GM12865 (cell line): ENCODE results near the gene PCBP3.

Experiments used
- DNase-seq: peaks from one replicate; pipeline ENCODE4 v3.0.0; 2010; ENCODE audit warnings: low read depth
- H3K4me3 ChIP-seq: 2 replicates; pipeline ENCODE4 v1.5.1; 2011; ENCODE audit warnings: mild to moderate bottlenecking, low read depth, low read length, control low read depth
- CTCF ChIP-seq: IDR thresholded peaks from 2 replicates; pipeline ENCODE4 v1.5.1; 2011; ENCODE audit warnings: low read length, control low read depth, low read depth, inconsistent platforms; ENCODE audit not compliant: insufficient read depth; ENCODE audit errors: missing control alignments

PCBP3 gene

GRCh38 chr21:45643021-45643980 lies at the start of gene PCBP3:
Gene PCBP3, plus strand, starts transcription at chr21:45643725. Its CDS starts 206,361 bp downstream, at chr21:45850086.
- TF ChIP-seq CTCF: no peak
- peak within 1 kb of the TSS; percentile 44 for H3K4me3 ChIP-seq
- DNase-seq: peak; percentile 95

- TF ChIP-seq CTCF: no peak
- no peak for DNase-seq
Measured at GRCh38 chr21:45594721-45595489, 48.6 kb upstream of the PCBP3 start.

DNA sequence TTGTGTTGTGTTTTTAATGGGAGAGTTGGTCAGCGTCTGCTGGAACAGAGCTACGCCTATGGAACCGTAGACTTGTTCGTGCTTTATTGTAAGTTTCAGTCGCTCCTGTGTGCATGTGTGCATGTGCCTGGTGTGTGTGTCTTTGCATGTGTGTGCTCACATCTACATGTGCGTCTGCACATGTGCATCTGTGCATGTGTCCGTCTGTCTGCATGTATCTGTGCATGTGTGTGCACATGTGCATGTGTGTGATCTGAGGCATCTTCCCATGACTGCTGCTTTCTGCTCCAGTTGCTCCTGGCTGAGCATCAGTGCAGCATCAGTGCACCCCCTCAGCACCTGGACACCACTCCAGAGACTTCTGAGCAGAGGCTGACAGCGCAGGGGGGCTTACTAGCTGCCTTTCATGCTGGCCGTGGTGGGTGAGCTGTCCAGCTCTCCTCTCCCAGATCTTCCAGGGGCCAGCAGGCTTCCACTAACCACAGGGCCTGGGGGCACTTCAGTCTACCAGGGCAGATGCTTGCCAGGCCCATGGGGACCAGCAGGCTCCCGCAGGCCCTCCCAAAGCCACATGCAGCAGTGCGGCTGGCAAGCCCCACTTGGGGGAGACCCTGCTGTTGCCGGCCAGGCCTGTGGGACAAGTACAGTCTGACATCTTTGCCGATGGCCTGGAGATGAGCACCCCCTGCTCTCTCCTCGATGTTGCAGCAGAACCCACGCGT lies 47.8 kb upstream of the PCBP3 start:
- no peak overlapping the region for H3K4me3 ChIP-seq
- no peak for DNase-seq
- no peak for TF ChIP-seq CTCF

More at GRCh38 chr21:45594721-45595489, 48.6 kb upstream of the PCBP3 start:
- no peak overlapping the region for H3K4me3 ChIP-seq

GRCh38 chr21:45596704-45597318 lies 46.7 kb upstream of the PCBP3 start:
- peak; percentile 94 for TF ChIP-seq CTCF
- peak; percentile 77 for DNase-seq
- H3K4me3 ChIP-seq: no peak overlapping the region

- no peak for TF ChIP-seq CTCF
- DNase-seq: no peak
- H3K4me3 ChIP-seq: no peak overlapping the region
Measured at GRCh38 chr21:45598109-45598508, 45.4 kb upstream of the PCBP3 start.

- no peak for DNase-seq
- no peak overlapping the region for H3K4me3 ChIP-seq
- TF ChIP-seq CTCF: no peak
Measured at GRCh38 chr21:45598666-45599065, 44.9 kb upstream of the PCBP3 start.
